GM19397 (cell line): ENCODE results near the gene MGA.

ENCODE experiments used
- ATAC-seq: cut with Tn5 transposase; IDR thresholded peaks from one replicate; pipeline ENCODE4 v1.9.1; 2021; ENCODE audit warnings: mild to moderate bottlenecking, moderate library complexity; ENCODE audit not compliant: unreplicated experiment

Gene MGA

GRCh38 chr15:41656188-41656587 lies 4.0 kb upstream of the MGA start:
- no peak for ATAC-seq

GRCh38 chr15:41658689-41659088 lies 1.5 kb upstream of the MGA start:
- no peak for ATAC-seq

GRCh38 chr15:41659190-41659589 lies 1.0 kb upstream of the MGA start:
- ATAC-seq, result no peak

- ATAC-seq, result no peak
Measured at GRCh38 chr15:41659855-41660234, 360 bp upstream of the MGA start.

GRCh38 chr15:41661078-41661517 lies 893 bp downstream of the MGA start:
- ATAC-seq, result no peak

- ATAC-seq, result peak; percentile 41
Measured at GRCh38 chr15:41661518-41662225, 1.5 kb downstream of the MGA start.

GRCh38 chr15:41666353-41666920 lies 6.2 kb downstream of the MGA start:
- ATAC-seq, result no peak

- no peak for ATAC-seq
Measured at GRCh38 chr15:41669701-41670100, 9.5 kb downstream of the MGA start.

- no peak for ATAC-seq
Measured at GRCh38 chr15:41671656-41672648, 11.7 kb downstream of the MGA start.

- ATAC-seq, result no peak
Measured at GRCh38 chr15:41675337-41675736, 15.1 kb downstream of the MGA start.

GRCh38 chr15:41678742-41679141 lies 18.5 kb downstream of the MGA start:
- ATAC-seq, result no peak

GRCh38 chr15:41683955-41684354 lies 23.8 kb downstream of the MGA start:
- ATAC-seq, result no peak

GRCh38 chr15:41688671-41689070 lies 28.5 kb downstream of the MGA start:
- no peak for ATAC-seq

- ATAC-seq, result no peak
Measured at GRCh38 chr15:41689083-41689482, 28.9 kb downstream of the MGA start.

- ATAC-seq, result no peak
Measured at GRCh38 chr15:41689834-41690233, 29.6 kb downstream of the MGA start.

- no peak for ATAC-seq
Measured at GRCh38 chr15:41690636-41691035, 30.4 kb downstream of the MGA start.

- no peak for ATAC-seq
Measured at GRCh38 chr15:41691471-41691870, 31.3 kb downstream of the MGA start.

- ATAC-seq, result no peak
Measured at GRCh38 chr15:41692049-41692448, 31.8 kb downstream of the MGA start.

GRCh38 chr15:41693757-41694156 lies 33.6 kb downstream of the MGA start:
- ATAC-seq, result no peak

- ATAC-seq, result peak; percentile 74
Measured at GRCh38 chr15:41695750-41696436, 35.7 kb downstream of the MGA start.

GRCh38 chr15:41698779-41699178 lies 38.6 kb downstream of the MGA start:
- ATAC-seq, result no peak
